ENCODE measurements around the gene SLC5A11.
"Not testable (repeated sequence)": the region's sequence is repeated elsewhere in the genome, so short reads cannot be mapped to it uniquely, and the experiment has no call there.

The SLC5A11 gene, protein sequence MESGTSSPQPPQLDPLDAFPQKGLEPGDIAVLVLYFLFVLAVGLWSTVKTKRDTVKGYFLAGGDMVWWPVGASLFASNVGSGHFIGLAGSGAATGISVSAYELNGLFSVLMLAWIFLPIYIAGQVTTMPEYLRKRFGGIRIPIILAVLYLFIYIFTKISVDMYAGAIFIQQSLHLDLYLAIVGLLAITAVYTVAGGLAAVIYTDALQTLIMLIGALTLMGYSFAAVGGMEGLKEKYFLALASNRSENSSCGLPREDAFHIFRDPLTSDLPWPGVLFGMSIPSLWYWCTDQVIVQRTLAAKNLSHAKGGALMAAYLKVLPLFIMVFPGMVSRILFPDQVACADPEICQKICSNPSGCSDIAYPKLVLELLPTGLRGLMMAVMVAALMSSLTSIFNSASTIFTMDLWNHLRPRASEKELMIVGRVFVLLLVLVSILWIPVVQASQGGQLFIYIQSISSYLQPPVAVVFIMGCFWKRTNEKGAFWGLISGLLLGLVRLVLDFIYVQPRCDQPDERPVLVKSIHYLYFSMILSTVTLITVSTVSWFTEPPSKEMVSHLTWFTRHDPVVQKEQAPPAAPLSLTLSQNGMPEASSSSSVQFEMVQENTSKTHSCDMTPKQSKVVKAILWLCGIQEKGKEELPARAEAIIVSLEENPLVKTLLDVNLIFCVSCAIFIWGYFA

DNA sequence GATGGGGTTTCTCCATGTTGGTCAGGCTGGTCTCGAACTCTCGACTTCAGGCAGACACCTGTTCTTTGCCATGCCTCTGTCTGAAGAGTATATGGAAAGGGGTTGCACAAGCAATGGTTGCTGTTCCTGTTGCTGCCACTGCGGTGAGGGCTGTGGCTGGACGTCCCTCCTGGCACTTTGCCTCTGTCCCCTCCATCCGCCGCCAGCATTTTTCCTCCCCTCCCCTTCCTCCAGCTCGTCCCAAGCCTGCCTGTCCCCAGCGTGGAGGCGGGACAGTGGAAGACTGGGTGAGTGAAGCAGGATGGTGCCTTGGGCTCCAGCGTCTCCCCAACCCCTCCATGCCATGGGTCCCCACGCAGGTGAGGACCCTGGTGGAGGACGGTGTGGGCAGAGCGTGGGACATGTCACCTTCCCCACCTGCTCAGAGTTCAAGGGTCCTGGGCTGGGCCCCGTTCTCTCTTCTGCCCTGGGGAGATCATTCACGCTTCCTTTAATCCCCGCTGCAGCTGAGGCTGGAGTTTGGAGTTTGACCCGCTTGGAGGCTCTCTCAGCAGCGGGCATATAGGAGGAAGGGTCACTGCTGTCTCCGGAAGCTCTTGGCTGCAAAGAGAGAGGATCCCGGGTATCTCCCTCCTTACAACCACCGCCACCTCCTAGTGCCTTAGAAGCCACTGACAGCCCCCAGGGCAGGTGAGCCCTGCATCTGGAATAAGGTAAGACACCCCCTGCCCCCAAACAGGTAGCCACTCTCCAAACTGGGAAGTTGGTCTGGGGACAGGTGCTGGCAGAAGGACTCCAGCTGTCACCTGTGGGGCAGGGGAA, at the start of gene SLC5A11:
Gene SLC5A11 (plus strand): TSS at position 238 of the 822 bp plus-strand sequence. CDS start 12,681 bp downstream, outside the sequence.
- DNase-seq = no peak

DNA sequence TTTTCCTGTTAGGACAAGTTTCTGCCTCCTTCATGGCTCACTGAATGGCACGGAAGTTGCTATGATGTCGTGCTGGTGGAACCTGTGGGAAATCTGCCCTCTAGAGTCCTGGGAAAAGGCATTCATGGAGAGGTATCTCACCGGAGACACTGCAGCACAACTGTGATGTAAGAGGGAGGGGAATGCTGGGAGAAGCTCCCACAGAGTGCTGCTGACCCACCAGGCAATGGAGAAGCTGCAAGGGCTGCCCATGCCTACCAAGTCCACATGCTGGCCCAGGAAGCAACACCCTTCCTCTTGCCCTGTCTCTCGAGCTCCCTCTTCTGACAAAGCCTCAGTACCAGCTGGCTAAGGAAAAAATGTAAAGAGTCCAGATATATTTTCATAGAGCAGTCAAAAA, 45.2 kb upstream of the SLC5A11 start:
- peak; percentile 17 for DNase-seq

DNA sequence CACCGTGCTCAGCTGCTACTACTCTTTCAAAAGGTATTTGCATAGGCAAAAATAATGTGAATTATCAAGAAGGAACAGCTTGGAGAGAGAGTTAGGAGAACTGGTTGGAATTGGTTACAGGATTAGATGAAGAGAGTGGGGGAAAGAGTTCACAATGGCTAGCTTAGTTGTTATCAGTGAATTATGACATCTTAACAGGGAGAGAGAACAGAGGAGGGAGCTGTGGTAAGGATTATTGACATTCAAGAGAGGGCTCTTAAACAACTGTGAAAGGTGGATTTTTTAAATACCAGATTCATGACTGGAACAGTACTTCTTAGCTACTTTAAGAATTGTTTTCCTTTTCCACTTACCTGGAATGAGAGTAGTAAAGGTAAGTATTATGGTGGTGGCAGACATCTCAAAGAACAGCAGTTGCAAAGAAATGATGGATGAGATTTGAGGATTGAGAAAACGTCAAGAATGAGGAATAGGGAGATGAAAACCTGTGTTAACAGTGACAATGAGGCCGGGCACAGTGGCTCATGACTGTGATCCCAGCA, 43.9 kb upstream of the SLC5A11 start:
- no peak for DNase-seq

DNA sequence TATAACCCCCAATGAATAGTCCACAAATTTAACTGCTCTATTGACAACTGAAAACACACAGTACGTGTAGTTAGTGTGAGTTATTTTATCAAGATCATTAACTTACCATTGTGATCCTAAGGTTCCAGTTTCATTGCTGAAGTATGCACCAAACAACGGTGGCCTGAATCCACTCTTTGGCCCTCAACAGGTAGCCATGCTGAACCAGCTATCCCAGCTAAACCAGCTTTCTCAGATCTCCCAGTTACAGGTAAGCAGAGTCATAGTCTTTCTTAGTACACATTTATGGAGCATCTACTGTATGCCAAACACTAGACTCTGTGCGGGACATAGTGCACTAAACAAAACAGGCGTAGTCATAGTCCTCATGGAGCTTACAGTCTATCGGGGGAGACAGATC, 40.3 kb upstream of the SLC5A11 start:
- no peak for DNase-seq

DNA sequence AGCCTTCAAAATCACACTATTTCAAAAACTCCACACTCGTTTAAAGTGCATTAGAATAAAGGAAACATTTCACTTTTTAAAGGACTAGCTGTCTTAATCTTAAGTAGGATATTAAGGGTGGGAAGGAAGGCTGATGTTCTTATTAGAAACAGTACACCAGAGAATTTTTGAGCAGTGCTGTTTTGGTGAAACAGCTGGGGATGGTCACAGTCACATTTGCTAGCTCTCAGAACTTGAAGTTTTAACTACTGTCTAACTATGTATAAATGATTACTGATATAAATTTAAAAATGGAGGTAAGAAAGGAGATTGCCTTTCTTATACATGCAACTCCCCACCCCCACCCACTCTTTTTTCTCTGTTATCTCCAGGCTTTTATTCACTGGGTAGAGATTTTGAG, 38.5 kb upstream of the SLC5A11 start:
- no peak for DNase-seq

DNA sequence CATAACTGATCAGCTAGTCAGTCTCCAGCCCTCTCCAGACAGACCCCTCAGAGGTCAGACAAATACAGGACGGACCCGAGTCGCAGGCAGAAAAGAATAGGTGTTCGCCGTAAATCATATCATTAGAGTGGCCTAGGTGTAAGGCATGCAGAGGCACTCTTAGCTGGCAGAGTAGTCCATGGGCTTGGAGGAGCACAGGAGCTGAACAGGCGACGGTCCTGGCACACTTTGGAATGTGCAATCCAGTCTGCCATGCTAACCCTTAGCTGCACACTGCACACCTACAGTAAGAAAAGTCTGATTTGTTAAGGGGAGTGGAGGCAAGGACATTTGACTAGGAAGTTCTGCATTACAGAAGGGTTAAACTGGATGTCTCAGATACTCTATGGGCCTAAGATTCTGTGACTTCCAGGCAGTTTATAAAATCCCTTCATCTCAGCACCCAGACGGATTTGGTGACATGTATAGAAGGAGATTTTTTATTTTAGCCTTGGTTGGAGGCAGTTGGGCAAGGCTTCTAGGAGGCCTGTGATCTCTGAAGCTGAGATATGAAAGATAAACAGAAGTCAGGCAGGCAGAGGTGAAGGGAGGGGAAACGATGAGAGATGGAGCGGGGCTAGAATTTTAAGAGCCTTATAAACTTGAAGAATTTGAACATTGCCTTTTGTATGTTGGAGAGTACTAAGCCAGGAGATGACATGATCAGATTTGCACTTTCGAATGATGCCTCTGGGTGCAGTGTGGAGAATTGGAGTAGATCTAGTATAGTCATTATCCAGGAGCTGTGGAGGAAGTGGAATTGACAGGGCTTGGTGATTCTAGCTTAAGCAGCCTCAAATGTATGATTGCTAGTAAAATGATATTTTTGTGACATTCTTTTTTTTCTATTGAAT, 34.6 kb upstream of the SLC5A11 start:
- DNase-seq = no peak

DNA sequence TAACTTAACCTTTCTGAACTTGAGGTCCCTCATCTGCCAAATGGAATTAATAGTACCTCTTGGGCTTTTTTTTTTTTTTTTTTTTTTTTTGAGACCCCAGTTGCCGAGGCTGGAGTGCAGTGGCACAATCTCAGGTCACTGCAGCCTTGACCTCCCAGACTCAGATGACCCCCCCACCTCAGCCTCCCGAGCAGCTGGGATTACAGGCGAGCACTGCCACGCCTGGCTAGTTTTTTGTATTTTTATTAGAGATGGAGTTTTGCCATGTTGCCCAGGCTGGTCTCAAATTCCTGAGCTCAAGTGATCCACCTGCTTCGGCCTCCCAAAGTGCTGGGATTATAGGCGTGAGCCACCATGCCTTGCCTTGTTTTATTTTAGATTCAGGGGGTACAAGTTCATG, 33.0 kb upstream of the SLC5A11 start:
- DNase-seq = not testable (repeated sequence)

DNA sequence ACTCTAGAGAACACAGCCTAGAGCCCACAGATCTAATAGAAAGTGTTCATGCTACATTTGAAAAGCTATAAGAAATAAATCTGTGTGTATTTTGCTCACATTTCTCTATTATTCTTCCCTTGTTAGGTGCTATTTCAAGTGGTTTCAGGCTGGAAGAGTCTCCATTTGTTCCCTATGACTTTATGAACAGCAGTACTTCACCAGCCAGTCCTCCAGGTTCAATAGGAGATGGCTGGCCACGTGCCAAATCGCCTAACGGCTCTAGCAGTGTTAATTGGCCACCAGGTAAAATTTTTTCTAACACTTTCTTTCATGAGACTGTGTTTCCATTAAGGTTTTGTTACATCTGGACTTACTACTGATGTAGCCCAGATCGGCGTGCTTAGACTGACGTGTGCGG, 30.7 kb upstream of the SLC5A11 start:
- no peak for DNase-seq

DNA sequence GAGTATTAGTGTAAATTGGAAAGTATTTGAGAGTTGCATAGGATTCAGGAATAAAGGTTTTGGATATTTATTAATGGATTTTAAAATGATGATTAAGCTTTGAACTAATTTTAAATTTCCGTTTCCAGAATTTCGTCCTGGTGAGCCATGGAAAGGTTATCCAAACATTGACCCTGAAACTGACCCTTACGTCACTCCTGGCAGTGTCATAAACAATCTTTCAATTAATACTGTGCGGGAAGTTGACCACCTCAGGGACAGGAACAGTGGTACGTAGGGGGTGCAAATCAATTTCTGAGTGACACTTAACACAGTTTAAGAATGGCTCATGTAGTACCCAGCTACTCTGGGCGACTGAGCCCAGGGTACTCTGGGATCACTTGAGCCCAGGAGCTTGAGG, 29.1 kb upstream of the SLC5A11 start:
- no peak for DNase-seq

DNA sequence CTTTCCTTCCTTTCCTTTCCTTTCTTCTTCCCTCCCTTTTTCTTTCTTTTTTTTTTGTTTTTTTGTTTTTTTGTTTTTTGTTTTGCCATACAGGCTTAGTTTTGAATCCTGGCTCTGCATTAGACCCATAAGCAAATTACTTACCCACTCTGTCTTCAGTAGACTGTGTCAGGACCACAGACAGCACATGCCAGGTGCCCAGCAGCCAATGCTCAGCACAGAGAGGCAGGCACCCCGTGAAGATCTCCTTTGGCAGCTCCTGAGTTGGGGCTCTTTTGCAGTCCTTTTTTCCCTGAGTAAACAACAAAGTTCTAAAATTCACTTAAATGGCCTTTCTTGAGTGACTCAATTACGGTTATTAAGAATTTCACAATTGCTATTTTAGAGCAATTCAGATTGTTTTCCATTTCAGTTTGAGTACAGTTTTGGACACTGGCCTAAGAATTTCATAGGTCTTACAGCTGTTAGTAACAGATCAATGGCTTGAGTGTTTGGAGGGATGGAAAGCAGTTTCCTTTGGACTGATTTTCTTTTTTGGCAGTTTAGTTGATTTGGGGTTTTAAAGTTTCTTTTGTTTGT, 26.2 kb upstream of the SLC5A11 start:
- DNase-seq = no peak

DNA sequence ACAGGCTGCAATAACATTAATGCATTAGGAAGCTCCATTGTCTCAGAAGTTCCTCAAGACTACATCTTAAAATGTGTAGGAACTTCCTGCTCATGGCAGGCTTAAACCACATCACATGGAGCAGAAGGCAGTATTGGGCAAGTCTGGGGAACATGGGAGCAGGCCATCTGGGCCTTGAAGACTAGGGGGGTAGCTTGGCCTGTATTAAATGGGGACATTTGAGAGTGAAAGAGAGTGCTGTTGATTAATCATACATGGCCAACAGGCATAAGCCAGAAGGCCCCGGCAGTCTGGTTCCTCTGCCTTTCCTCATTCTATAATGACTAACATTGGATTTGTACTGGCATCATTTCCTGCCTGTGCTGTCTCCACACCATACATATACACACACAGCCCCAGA, 25.2 kb upstream of the SLC5A11 start:
- DNase-seq = peak; percentile 28

DNA sequence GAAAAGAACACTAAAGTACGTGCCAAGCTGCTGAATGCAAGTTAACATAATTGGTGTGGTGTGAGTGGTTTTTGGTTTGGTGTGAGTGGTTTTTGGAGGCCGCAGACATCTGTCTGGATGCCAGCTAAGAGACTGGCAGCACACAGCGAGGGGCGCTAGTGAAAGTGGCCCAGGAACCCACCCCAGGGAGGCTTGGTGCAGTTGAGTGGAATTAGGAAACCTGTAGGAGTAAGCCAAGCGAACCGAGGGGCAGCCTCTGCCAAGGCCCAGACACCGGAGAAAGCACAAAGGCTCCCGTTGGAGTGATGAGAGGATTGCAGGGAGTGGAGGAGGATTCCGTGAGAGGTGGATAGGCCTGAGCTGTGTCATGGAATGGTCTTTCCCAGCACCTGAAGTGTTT, 24.6 kb upstream of the SLC5A11 start:
- no peak for DNase-seq

DNA sequence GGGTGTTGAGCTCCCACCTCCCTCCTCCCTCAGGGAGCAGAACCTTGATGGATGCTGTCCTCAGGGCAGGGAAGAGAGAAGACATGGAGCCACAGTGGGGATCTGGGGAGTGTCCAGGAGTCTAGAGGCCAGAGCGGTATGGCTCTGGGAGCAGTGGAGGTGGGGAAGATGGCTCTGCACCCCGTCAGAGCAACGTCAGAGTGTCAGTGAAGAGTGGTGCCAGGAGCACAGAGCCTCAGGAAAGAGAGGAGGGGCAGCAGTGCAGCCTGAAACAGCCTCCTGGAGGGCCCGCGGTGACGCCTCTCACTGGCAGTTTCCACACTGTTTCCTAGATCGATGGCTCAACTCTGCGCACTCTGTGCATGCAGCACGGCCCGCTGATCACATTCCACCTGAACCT, 23.2 kb upstream of the SLC5A11 start:
- DNase-seq = no peak

DNA sequence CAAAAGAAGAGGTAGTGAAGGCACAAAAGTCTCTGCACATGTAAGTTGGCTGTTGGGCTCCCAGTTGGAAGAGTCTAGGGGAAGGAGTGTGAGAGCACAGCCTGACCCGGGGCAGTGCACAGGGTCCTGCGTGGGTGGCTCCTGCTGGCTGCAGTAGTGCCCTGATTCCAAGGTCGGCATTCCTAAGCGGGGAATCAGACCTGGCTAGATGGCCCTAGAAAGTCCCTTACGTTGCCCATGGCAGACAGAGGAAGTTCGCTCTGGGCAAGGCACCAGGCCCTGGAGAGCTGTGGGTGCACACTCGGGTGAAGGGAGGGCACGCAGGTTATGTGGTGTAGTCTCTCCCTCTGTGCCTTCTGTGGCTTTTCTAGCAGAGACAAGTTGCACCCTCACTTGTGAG, 22.8 kb upstream of the SLC5A11 start:
- DNase-seq = no peak

DNA sequence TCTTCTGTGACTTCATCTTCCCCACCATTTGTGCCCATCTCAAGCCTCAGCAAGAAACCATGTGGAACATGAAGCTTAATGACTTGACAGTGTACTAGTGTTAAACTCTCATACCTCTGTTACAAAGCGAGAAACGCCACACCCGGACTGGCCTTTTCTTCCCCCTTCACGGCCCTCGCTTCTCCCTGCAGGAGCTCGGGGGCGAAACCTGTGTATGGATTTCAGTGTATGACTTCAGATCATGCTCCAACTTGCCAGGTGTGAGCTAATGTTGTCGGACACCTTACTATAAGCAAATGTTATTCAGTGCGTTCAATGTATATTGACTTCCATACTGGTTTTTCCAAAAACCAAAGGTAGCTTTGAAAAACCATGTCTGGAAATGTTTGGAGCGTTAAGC, 20.1 kb upstream of the SLC5A11 start:
- no peak for DNase-seq

DNA sequence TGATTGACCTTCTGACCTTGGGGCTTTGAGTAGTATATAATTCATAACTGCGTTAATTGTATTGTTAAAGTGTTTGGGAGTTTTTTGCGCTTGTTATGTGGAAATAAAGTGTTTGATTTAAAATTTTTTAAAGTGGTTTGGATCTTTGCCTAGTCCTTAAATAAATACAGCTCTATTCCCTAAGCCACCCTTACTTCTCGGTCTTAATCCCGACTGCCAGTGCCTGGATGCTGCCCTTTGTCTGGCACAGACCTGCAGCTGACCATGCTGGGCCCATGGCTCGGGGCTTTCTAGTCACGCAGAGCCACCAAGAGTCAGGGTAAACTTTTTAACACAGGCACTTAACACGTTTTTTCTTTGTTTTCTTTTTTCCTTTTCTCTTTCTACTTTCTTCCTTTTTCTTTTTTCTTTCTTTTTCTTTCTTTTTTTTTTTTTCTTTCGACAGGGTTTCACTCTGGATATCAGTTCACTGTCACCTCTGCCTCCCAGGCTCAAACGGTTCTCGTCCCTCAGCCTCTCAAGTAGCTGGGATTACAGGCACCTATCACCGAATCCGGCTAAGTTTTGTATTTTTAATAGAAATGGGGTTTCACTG, 19.6 kb upstream of the SLC5A11 start:
- DNase-seq = no peak

DNA sequence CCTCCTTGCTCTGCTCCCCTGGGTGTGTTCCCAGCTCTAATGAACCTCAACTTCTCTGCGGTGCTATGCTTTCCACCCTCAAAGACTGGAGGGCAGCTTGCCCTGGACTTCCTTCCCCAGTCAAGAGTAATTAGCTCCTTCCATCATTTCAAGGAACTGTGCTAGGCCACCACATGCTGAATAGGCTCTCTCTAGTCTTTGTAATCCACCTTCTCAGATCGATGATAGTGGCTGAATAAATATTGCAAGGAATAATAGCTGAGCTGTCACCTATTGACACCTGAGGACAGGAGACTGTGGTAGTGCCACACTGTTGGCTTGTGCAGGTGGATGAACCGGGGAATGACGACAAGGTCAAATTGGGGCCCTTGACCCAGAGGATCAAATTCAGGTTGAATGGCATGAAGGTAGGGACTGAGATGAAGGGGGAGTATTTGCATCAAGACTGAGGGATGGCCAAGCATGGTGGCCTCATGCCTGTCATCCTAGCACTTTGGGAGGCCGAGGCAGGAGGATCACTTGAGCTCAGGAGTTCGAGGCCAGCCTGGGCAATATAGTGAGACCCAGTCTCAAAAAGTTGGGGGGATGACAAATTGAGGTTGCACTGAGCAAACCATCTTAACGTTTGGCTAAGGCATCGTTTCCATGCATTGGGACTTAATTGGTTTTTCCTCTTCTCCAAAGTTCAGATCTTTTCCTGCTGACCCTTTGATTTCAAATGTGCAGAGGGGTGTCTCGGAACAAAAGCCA, 18.8 kb upstream of the SLC5A11 start:
- DNase-seq = no peak

DNA sequence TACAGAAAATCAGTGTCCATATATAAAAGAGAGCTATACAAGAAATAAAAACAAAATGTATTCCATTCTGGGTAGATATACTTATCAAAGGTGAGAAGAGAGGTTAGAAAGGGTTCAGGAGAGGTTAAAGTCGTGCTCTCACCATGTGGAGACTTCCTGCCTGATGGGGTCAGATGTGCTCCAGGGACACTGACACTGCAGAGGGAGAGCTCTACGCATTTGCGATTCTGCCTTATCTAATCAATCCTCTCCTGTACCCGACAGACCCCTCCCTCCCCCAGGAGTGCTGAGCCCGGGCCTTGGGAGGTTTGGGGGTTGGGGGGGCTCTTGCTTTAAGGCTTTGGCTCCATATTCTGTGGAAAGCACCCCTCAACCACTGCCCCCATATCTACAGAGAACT, 16.6 kb upstream of the SLC5A11 start:
- DNase-seq = no peak

DNA sequence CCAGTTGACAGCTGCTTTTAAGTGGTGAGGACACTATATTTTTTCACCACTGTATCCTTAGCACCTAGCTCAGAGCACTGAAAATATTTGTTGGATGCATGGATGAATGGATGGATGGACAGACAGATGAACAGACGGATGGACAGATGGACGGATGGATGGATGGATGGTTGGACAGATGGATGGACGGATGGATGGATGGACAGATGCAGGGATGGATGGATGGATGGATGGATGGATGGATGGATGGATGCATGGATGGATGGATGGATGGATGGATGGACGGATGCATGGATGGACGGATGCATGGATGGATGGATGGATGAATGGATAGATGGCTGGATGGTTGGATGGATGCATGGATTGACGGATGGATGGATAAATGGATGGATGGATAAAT, 12.4 kb upstream of the SLC5A11 start:
- no peak for DNase-seq

DNA sequence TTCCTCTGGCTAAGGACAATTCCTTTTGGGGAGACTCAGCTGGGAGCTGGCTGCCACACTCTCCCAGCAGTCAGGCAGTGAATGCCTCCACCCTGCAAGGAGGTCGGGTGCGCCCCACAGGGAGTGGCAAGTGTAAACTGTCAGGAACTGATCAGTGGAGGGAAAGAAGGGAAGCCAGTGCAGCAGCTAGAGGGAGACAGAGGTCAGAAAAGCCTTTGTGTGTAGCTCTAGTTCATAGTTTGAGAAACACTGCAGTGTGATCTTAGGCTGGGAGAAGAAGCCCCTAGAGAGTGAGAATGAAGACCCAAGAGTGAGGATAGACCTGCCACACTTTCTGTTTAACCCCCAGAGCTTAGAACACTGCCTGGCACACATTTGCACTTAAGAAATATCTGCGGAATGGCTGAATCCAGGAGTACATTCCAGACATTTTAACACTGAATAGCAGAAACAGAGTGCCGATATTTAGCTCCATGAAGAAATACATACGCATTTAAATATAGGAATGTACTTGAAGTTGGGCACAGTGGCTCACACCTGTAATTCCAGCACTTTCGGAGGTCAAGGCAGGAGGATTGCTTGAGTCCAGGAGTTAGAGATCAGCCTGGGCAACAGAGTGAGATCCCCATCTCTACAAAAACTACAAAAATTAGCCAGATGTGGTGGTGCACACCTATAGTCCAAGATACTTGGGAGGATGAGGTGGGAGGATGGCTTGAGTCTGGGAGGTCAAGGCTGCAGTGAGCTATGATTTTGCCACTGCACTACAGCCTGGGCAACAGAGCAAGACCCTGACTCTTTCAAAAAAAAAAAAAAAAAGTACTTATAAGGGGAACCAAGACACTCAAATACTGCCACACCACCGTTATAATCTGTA, 11.1 kb upstream of the SLC5A11 start:
- peak; percentile 62 for DNase-seq

Data from HCEC 1CT (cell line).